Esophagus (tissue), 2 donors: Measurements from ENCODE around the gene RANBP17. TPM values are rescaled to one million over a fixed set of nuclear protein-coding genes. Genes with fewer than 3 reads are reported as not detected.

Source experiments
- H3K27ac ChIP-seq, 2 donors: one replicate each; pipeline ENCODE4 v1.5.1; 2013; ENCODE audit warnings: low read depth in 2 of 2, mild to moderate bottlenecking in 2 of 2, inconsistent platforms in 1 of 2, low read length in 1 of 2, moderate library complexity in 1 of 2
- H3K27me3 ChIP-seq, 2 donors: one replicate each; pipeline ENCODE4 v1.6.1; 2013; ENCODE audit warnings: low read length in 2 of 2, control low read depth in 1 of 2, mild to moderate bottlenecking in 1 of 2; ENCODE audit not compliant: insufficient read depth in 2 of 2, control insufficient read depth in 1 of 2
- H3K36me3 ChIP-seq, 2 donors: one replicate each; pipeline ENCODE4 v1.6.1; 2013; ENCODE audit warnings: low read length in 1 of 2; ENCODE audit not compliant: control insufficient read depth in 2 of 2, insufficient read depth in 2 of 2
- H3K4me1 ChIP-seq, 2 donors: one replicate each; pipeline ENCODE4 v1.6.1; 2013; ENCODE audit warnings: low read length in 1 of 2; ENCODE audit not compliant: control insufficient read depth in 2 of 2, insufficient read depth in 2 of 2
- H3K4me3 ChIP-seq, 2 donors: one replicate each; pipeline ENCODE4 v1.5.1; 2013; ENCODE audit warnings: low read length in 2 of 2, mild to moderate bottlenecking in 2 of 2, low read depth in 1 of 2, moderate library complexity in 1 of 2
- H3K9me3 ChIP-seq, 2 donors: one replicate each; pipeline ENCODE4 v1.6.1; 2013; ENCODE audit warnings: mild to moderate bottlenecking in 2 of 2, low read depth in 1 of 2, low read length in 1 of 2, moderate library complexity in 1 of 2; ENCODE audit not compliant: control insufficient read depth in 2 of 2, insufficient read depth in 1 of 2
- WGBS, 2 donors: extraction: QIAGEN DNeasy Blood & Tissue Kit; methylation state at CpG; one replicate each; pipeline ENCODE4 v1.1.7; 2013; 5-methylcytosine and 5-hydroxymethylcytosine counted together
- polyA plus RNA-seq, 2 donors: library from polyadenylated mRNA; stranded (reverse); fragments of 200-250 nt; gene quantifications; one replicate each; pipeline ENCODE4 v1.2.3, GENCODE V29; 2013
- donor health status: healthy with polysubstance abuse.
- donor health status: Bipolar disorder and iron deficiency.

Gene RANBP17
- polyA plus RNA-seq, 2 donors: 0.26 to 0.32 TPM

DNA sequence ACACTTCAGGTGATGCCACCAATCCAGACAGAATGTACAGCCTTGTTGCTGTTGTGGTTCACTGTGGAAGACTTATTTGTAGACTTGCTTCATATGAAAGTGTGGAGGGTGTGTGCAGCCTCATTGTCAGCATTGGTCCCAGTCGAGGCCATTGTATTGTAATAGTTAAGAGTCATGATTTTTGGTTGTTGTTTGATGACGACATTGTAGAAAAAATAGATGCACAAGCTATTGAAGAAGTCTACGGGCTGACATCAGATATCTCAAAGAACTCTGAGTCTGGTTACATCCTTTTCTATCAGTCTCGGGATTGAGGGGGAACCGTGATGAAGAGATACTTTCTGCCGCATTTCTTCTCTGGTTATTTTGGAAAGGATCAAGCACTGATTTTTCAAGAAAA is 390.9 kb downstream of the RANBP17 start:
- Histone ChIP-seq H3K27me3 (no peaks in the 10 kb centered on the region), H3K36me3 (no peaks in the 10 kb centered on the region), H3K4me1 (no peaks in the 10 kb centered on the region), H3K27ac (no peak overlapping the region), H3K9me3 (peaks cover 3 to 5% of the 10 kb centered on the region in 2 donors), H3K4me3 (no peak overlapping the region)
- WGBS, 2 donors: 93 to 96% methylated on average over 6 of the region's 6 CpGs

DNA sequence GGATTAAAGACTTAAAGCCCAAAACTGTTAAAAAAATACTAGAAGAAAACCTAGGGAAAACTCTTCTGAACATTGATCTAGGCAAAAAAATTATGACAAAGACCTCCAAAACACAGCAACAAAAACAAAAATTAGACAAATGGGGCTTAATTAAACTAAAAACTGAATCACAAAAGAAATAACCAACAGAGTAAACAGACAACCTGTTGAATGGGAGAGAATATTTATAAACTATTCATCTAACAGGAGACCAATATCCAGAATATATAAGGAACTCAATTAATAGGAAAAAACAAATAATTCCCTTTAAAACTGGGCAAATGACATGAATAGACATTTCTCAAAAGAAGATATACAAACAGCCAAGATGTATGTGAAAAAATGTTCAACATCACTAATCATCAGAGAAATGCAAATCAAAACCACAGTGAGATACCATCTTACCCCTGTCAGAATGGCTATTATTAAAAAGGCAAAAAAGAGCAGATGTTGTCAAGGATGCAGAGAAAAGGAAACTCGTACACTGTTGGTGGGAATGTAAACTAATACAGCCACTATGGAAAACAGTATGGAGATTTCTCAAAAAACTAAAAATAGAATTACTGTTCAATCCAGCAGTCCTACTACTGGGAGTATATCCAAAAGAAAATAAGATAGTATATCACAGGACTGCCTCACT is 397.1 kb downstream of the RANBP17 start:
- no peaks in the 10 kb centered on the region for H3K27me3 ChIP-seq
- no peak overlapping the region for H3K4me3 ChIP-seq
- no peaks in the 10 kb centered on the region for H3K4me1 ChIP-seq
- no peak overlapping the region for H3K27ac ChIP-seq
- WGBS, 2 donors: 73 to 93% methylated on average over 1 of the region's 1 CpG
- H3K36me3 ChIP-seq: no peaks in the 10 kb centered on the region
- H3K9me3 ChIP-seq: no peaks in the 10 kb centered on the region

DNA sequence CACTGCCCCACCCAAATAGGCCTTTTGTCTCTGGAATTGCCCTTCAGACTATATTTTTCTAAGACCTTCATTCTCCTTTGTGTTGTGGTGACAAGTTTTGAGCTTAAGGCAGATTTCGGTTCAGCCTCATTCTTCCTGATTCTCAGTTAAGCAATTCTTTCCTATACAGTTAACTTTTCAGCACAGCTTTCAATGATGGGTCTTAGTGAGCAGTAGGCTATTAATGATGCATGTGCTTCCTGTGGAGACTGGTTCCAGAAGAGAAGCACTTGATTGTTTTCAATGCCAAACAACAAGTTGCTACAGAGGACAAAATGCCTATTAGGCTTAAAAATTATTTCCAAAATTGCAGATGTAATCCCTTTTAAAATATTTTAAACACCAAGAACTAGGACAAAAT is 399.5 kb downstream of the RANBP17 start:
- Histone ChIP-seq H3K27me3 (no peaks in the 10 kb centered on the region), H3K36me3 (no peaks in the 10 kb centered on the region), H3K4me3 (no peak overlapping the region), H3K9me3 (no peaks in the 10 kb centered on the region), H3K27ac (no peak overlapping the region), H3K4me1 (no peaks in the 10 kb centered on the region)
- WGBS, 2 donors: 41 to 69% methylated on average over 1 of the region's 1 CpG

DNA sequence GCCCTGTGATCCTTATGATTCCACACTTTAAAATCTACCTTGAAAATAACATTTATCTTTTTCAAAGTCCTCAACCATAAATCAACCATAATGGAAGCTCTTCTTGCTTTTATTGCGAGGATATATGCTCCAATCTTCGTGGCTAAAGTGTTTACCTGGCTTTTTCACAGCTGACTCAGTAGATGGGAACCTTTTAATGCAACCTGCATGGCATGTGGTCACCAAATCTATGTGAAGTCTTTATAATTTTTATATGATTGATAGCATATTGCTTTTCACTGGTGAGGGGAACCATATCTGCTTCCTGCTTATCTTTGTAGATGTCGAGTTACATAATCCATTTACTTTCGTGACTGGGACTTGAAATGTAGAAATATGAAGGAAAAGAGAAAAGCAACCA is 400.1 kb downstream of the RANBP17 start:
- no peaks in the 10 kb centered on the region for H3K36me3 ChIP-seq
- WGBS, 2 donors: 87% methylated on average over 4 of the region's 4 CpGs
- H3K4me1 ChIP-seq: no peaks in the 10 kb centered on the region
- no peaks in the 10 kb centered on the region for H3K9me3 ChIP-seq
- H3K27ac ChIP-seq: no peak overlapping the region
- no peak overlapping the region for H3K4me3 ChIP-seq
- H3K27me3 ChIP-seq: no peaks in the 10 kb centered on the region

DNA sequence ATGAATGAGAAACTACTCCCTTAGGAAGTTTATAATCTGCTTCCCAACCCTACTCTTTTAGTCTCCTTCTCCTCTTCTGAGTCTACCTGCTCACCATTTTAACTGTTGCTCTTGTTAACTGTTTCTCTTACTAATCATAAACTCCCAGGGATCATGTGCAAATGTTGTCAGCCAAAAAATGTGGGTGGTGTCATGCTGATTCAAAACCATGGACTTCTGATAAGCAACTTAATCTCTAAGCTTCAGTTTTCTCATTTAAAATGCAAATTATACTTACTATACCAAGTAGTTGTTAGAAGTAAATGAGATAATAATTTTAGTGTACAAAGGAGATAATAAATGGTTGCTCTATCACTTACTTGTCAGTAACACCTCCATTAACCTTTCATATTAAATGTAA is 401.4 kb downstream of the RANBP17 start:
- H3K27me3 ChIP-seq: no peaks in the 10 kb centered on the region
- no peaks in the 10 kb centered on the region for H3K4me1 ChIP-seq
- no peaks in the 10 kb centered on the region for H3K9me3 ChIP-seq
- H3K27ac ChIP-seq: no peak overlapping the region
- H3K4me3 ChIP-seq: no peak overlapping the region
- H3K36me3 ChIP-seq: no peaks in the 10 kb centered on the region

DNA sequence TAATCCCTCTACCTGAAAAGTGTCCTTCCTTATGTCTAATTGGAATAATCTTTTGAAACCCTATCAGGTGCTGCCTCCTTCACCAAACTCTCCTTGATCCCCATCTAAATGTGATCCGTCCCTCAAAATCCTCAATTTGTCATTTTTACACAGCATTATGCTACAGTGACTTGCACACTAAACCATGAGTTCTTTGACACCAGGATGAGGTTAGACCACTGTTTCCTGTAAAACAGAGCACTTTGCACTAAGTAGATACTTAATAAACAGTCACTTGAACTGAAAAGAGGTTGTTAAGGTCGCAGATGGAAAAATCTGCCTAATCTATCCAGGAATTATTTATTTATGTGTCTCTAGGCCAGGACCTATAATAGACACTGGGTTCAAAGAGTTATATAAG is 403.0 kb downstream of the RANBP17 start:
- Histone ChIP-seq H3K4me3 (no peak overlapping the region), H3K4me1 (no peaks in the 10 kb centered on the region), H3K36me3 (no peaks in the 10 kb centered on the region), H3K27me3 (no peaks in the 10 kb centered on the region), H3K27ac (no peak overlapping the region), H3K9me3 (no peaks in the 10 kb centered on the region)
- 80 to 82% methylated on average over 2 of the region's 2 CpGs for WGBS, 2 donors

DNA sequence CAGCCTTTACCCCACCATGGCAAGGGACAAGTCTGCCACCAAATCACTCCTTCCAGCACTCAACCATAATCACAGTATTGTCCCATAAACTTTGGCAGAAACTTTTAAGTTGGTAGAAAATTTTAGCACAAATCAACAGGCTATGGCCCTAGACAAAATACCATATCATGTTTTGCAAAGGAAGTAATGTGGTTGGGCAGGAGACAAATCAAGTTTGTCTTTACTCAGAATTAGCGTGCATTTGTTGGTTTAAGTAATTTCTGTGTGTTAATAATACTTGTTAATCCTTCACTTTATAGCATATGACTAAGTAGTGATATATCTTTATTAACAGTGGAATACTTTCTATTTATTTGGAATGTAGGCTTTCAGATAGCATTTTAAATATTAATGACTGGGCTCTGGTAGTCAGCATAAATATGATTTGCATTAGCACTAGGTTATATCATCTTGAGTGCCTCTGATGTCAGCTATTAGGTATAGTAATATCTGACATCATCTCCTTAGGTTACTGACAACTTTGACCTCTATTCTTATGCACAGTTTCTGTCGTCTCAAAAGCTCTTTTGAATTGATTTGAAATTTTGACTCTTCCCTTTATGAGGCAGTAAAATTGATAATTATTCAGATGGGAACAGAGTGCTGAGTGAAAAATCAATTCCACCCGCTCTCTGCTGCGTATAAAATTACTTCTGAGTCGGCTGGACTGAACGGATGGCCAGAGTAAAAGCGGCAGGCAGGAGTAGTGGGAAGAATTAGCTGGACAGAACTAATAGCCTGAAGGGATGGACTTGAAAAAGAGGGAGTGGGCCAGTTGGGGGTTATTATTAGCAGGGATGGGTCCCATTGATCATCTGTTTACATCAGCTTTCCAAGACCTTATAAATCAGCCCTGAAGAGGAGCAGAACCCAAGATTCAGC is 407.1 kb downstream of the RANBP17 start:
- no peaks in the 10 kb centered on the region for H3K27me3 ChIP-seq
- H3K27ac ChIP-seq: no peak overlapping the region
- WGBS, 2 donors: 84 to 86% methylated on average over 7 of the region's 7 CpGs
- no peaks in the 10 kb centered on the region for H3K36me3 ChIP-seq
- H3K9me3 ChIP-seq: no peaks in the 10 kb centered on the region
- H3K4me1 ChIP-seq: no peaks in the 10 kb centered on the region
- H3K4me3 ChIP-seq: no peak overlapping the region

DNA sequence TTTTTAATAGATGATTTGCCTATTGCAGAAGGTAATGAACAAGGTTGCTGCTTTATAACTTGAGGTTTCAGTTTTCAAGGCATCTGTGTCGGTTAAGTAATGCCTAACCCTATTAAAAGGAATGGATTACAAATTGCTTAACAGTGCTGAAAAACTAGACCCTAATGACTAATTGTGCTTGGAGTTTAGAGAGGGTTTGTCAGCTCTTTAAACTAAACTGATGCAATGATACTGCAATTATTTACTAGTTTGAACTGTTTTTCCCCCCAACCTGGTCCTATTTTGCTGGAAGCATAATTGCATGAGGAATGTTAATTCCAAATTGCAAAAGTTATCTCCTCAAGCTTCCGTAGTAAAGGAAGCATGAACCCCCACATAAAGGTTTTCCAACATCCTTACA is 407.9 kb downstream of the RANBP17 start:
- H3K4me3 ChIP-seq: no peak overlapping the region
- 78 to 83% methylated on average over 2 of the region's 2 CpGs for WGBS, 2 donors
- no peaks in the 10 kb centered on the region for H3K27me3 ChIP-seq
- no peaks in the 10 kb centered on the region for H3K9me3 ChIP-seq
- H3K27ac ChIP-seq: no peak overlapping the region
- no peaks in the 10 kb centered on the region for H3K36me3 ChIP-seq
- H3K4me1 ChIP-seq: no peaks in the 10 kb centered on the region

DNA sequence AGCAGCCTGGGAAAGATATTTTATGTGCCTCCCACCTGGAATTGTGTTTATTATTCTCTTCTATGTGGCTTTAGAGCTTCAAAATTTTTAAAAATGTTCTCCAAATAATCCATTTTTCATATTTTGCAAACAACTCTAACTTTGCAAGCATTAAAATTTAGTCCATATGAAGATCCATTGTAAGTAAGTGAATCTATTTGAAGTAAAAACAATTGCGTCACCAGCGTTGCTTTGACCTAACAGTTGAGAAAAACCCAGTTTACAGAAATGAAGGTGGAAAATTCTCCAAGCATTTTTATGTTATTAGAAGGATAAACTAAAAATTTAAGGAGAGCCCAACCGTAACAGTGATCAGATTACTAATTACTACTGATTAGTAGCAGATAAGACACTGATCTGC is 408.3 kb downstream of the RANBP17 start:
- Histone ChIP-seq H3K27ac (no peak overlapping the region), H3K36me3 (no peaks in the 10 kb centered on the region), H3K4me3 (no peak overlapping the region), H3K27me3 (no peaks in the 10 kb centered on the region), H3K9me3 (no peaks in the 10 kb centered on the region), H3K4me1 (no peaks in the 10 kb centered on the region)
- 91 to 94% methylated on average over 3 of the region's 3 CpGs for whole genome bisulfite sequencing, 2 donors

DNA sequence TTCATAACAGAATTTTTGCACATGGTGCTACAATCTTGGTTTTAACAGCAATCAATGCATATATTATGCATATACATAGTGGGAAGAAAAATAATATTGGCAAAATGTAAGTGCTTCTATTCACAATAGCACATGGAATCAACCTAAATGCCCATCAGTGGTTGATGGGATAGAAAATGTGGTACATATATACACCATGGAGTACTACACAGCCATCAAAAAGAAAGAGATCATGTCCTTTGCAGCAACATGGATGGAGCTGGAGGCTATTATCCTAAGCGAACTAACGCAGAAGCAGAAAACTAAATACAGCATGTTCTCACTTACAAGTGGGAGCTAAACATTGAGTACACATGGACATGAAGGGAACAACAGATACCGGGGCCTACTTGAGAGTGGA is 410.0 kb downstream of the RANBP17 start:
- no peak overlapping the region for H3K4me3 ChIP-seq
- H3K9me3 ChIP-seq: no peaks in the 10 kb centered on the region
- no peaks in the 10 kb centered on the region for H3K27me3 ChIP-seq
- no peaks in the 10 kb centered on the region for H3K36me3 ChIP-seq
- no peaks in the 10 kb centered on the region for H3K4me1 ChIP-seq
- H3K27ac ChIP-seq: no peak overlapping the region
- 94 to 96% methylated on average over 3 of the region's 3 CpGs for WGBS, 2 donors
